ENCODE measurements around the gene TBC1D21.

TBC1D21 gene

DNA sequence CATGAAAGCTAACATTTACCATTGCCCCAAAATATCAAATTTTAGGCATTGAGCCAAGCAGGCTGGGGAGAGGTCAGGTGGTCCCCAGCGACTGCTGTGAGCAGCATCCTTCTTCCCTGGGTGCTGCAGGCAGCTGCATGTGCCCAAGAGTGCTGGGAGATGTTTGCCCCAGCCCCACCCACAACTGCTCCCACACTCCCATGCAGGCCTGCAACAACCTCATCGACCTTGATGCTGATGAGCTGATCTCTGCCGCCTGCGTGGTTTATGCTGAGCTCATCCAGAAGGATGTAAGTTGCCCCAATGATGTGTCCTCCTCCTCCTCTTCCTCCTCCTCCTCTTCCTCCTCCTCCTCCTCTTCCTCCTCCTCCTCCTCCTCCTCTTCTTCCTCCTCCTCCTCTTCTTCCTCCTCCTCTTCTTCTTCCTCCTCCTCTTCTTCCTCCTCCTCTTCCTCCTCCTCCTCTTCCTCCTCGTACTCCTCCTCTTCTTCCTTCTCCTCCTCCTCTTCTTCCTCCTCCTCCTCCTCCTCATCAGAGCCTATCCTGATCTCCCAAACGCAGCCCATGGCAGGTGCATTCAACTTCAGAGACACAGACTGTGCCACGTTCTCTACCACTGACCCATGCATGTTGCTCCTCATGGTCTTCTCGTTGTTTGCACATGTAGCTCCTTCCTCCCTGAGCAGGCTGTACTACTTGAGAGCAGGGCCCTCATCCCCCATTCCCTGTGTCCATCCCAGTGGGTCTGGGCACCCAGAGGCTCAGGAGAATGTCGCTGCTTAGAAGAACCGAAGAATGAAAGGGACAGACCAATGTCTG is 15.1 kb downstream of the TBC1D21 start:
- H3K4me3 ChIP-seq (ENCODE audit: low read length, poor library complexity, severe bottlenecking), result no peak overlapping the region
- no peaks in the 10 kb centered on the region for H3K9me2 ChIP-seq (replicated peaks; ENCODE audit: low read depth, low read length)
- no peaks in the 10 kb centered on the region for H4K20me1 ChIP-seq (ENCODE audit: insufficient read depth, low read length, poor library complexity, severe bottlenecking)
- no peaks in the 10 kb centered on the region for H3K4me1 ChIP-seq (ENCODE audit: insufficient read depth, low read length, poor library complexity, severe bottlenecking)
- H3K9me3 ChIP-seq (ENCODE audit: insufficient read depth, low read depth, low read length), result no peaks in the 10 kb centered on the region; the same call in 1 of the 2 replicates
- no peak overlapping the region for H3K9ac ChIP-seq (ENCODE audit: low read depth, low read length, poor library complexity, severe bottlenecking)
- no peak overlapping the region for H3K4me2 ChIP-seq (ENCODE audit: low read depth, low read length, poor library complexity, severe bottlenecking)
- H3K79me2 ChIP-seq (ENCODE audit: insufficient read depth, low read length), result no peaks in the 10 kb centered on the region
- H3K36me3 ChIP-seq (ENCODE audit: insufficient read depth, low read length), result no peaks in the 10 kb centered on the region
- no peak overlapping the region for H2AFZ ChIP-seq (ENCODE audit: low read length)
- no peaks in the 10 kb centered on the region for H3F3A ChIP-seq (ENCODE audit: low read depth)
- H3K27me3 ChIP-seq (ENCODE audit: insufficient read depth, low read length, poor library complexity, severe bottlenecking), result no peaks in the 10 kb centered on the region
- TF ChIP-seq, protein P1, sequence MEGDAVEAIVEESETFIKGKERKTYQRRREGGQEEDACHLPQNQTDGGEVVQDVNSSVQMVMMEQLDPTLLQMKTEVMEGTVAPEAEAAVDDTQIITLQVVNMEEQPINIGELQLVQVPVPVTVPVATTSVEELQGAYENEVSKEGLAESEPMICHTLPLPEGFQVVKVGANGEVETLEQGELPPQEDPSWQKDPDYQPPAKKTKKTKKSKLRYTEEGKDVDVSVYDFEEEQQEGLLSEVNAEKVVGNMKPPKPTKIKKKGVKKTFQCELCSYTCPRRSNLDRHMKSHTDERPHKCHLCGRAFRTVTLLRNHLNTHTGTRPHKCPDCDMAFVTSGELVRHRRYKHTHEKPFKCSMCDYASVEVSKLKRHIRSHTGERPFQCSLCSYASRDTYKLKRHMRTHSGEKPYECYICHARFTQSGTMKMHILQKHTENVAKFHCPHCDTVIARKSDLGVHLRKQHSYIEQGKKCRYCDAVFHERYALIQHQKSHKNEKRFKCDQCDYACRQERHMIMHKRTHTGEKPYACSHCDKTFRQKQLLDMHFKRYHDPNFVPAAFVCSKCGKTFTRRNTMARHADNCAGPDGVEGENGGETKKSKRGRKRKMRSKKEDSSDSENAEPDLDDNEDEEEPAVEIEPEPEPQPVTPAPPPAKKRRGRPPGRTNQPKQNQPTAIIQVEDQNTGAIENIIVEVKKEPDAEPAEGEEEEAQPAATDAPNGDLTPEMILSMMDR (conservative IDR thresholded peaks at IDR 0.05; ENCODE audit: low read length), result no peak
- no peak for TF ChIP-seq EZH2phosphoT487 (IDR thresholded peaks at IDR 0.05; ENCODE audit: borderline replicate concordance)

DNA sequence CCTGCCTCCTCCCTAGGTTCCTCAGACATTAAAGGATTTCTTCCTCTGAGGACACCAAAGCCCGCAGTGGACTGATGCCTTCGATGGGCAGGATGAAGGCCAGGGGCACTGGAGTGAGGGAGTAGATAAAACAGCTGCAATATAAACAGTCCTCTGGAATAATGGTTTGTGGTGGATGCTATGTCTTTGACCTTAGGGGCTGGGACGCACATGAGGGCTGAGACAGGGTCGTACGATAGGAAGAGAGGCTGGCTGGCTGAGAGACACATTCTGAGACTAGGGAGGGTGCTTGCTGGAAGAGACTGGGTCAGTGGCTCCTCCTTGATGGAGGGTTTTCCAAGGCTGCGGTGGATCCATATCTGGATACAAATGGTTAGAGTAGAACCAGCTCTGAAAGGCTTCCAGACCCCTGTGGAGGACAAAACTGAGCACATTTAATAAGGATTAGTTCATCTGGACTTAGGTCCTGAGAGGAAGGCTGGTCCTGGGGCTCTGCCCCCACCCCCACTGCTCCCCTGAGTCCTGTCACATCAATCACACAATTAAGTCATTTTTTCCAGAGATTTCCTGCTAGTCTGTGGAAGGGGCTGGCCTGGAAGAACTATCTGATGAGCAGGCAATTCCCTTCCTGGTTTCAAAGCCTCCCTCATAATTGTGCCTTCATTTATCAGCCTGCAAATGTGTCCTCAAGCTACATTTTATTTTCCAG is 15.8 kb downstream of the TBC1D21 start:
- no peaks in the 10 kb centered on the region for H3K79me2 ChIP-seq (ENCODE audit: insufficient read depth, low read length)
- H2AFZ ChIP-seq (ENCODE audit: low read length), result no peak overlapping the region
- TF ChIP-seq EZH2phosphoT487 (IDR thresholded peaks at IDR 0.05; ENCODE audit: borderline replicate concordance), result no peak
- TF ChIP-seq, protein P1 (conservative IDR thresholded peaks at IDR 0.05; ENCODE audit: low read length), result no peak
- H3K4me3 ChIP-seq (ENCODE audit: low read length, poor library complexity, severe bottlenecking), result no peak overlapping the region
- no peaks in the 10 kb centered on the region for H4K20me1 ChIP-seq (ENCODE audit: insufficient read depth, low read length, poor library complexity, severe bottlenecking)
- no peaks in the 10 kb centered on the region for H3F3A ChIP-seq (ENCODE audit: low read depth)
- H3K36me3 ChIP-seq (ENCODE audit: insufficient read depth, low read length), result no peaks in the 10 kb centered on the region
- no peaks in the 10 kb centered on the region for H3K27me3 ChIP-seq (ENCODE audit: insufficient read depth, low read length, poor library complexity, severe bottlenecking)
- H3K4me1 ChIP-seq (ENCODE audit: insufficient read depth, low read length, poor library complexity, severe bottlenecking), result no peaks in the 10 kb centered on the region
- no peaks in the 10 kb centered on the region for H3K9me2 ChIP-seq (replicated peaks; ENCODE audit: low read depth, low read length)
- no peak overlapping the region for H3K4me2 ChIP-seq (ENCODE audit: low read depth, low read length, poor library complexity, severe bottlenecking)
- H3K9ac ChIP-seq (ENCODE audit: low read depth, low read length, poor library complexity, severe bottlenecking), result no peak overlapping the region
- H3K9me3 ChIP-seq (ENCODE audit: insufficient read depth, low read depth, low read length), result no peaks in the 10 kb centered on the region; the same call in 1 of the 2 replicates

DNA sequence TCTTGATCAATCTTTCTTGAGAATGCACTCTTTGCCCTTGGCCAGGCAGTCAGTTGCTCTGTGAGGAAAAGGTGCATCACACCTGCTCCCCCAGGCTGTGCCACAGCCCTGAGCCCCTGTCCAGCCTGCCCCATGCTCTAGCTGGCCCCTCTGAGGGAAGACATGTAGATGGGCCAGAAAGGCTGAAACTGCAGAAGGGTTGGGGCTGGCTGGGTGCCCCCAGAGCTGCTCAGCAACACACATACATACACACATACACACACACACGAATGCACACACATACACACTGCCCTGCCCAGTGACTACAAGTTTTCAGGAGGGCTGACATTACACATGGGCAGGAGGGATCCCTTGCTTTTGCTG is 16.4 kb downstream of the TBC1D21 start:
- Histone ChIP-seq H3K36me3 (ENCODE audit: insufficient read depth, low read length) (no peaks in the 10 kb centered on the region), H3K27me3 (ENCODE audit: insufficient read depth, low read length, poor library complexity, severe bottlenecking) (no peaks in the 10 kb centered on the region), H3F3A (ENCODE audit: low read depth) (no peaks in the 10 kb centered on the region), H3K79me2 (ENCODE audit: insufficient read depth, low read length) (no peaks in the 10 kb centered on the region), H3K4me1 (ENCODE audit: insufficient read depth, low read length, poor library complexity, severe bottlenecking) (no peaks in the 10 kb centered on the region), H3K4me3 (ENCODE audit: low read length, poor library complexity, severe bottlenecking) (no peak overlapping the region), H3K9me2 (replicated peaks; ENCODE audit: low read depth, low read length) (no peaks in the 10 kb centered on the region), H3K9me3 (ENCODE audit: insufficient read depth, low read depth, low read length) (no peaks in the 10 kb centered on the region; the same call in 1 of the 2 replicates), H4K20me1 (ENCODE audit: insufficient read depth, low read length, poor library complexity, severe bottlenecking) (no peaks in the 10 kb centered on the region), H3K4me2 (ENCODE audit: low read depth, low read length, poor library complexity, severe bottlenecking) (no peak overlapping the region), H3K9ac (ENCODE audit: low read depth, low read length, poor library complexity, severe bottlenecking) (no peak overlapping the region), H2AFZ (ENCODE audit: low read length) (no peak overlapping the region)
- TF ChIP-seq, protein P1 (conservative IDR thresholded peaks at IDR 0.05; ENCODE audit: low read length), result no peak
- TF ChIP-seq EZH2phosphoT487 (IDR thresholded peaks at IDR 0.05; ENCODE audit: borderline replicate concordance), result no peak
